HCT116 (cell line): ENCODE measurements around the gene GASK1A. TPM values are rescaled to one million over a fixed set of nuclear protein-coding genes. Genes with fewer than 3 reads are reported as not detected.

ENCODE experiments used
- ATAC-seq: fragments of 200-7000 bp; cut with Tn5 transposase; 2 replicates; pipeline ENCODE4 v1.9.1; 2020; ENCODE audit warnings: mild to moderate bottlenecking, moderate library complexity
- BruUV-seq: library from RNA; stranded (reverse); fragments of 400-500 nt; replicated peaks from 2 replicates; lab custom pipeline; 2021; lab: Mats Ljungman, UMichigan
- CTCF ChIA-PET: fragments of 300-600 bp; sonication (Branson Sonifier 250); formaldehyde crosslinking; loops from one replicate; lab custom pipeline; 2021; ENCODE audit warnings: antibody characterized with exemption; lab: Charles Lee
- POLR2A ChIA-PET: fragments of 300-600, 350-600 bp; sonication (Branson Sonifier 250); formaldehyde crosslinking; loops from one replicate; lab custom pipeline; 2021; ENCODE audit warnings: antibody characterized with exemption; lab: Charles Lee
- RAD21 ChIA-PET, 2 experiments: fragments of 300-600 bp; sonication (Branson Sonifier 250); formaldehyde crosslinking; loops; one replicate each; lab custom pipeline; 2023; ENCODE audit warnings: low total read pairs in 2 of 2; ENCODE audit not compliant: uncharacterized antibody in 2 of 2, unreplicated experiment in 2 of 2, low non-redundant PET in 1 of 2; lab: Charles Lee
- DNase-seq: peaks from one replicate; pipeline ENCODE4 v3.0.0-alpha.2; 2010; ENCODE audit warnings: low read depth, low spot score
- H2AFZ ChIP-seq: fragments of 200-600 bp; shearing (Covaris generic), sonication (generic); 2 replicates; pipeline ENCODE4 v1.6.1; 2017; ENCODE audit warnings: low read depth, mixed run types, mixed read lengths, antibody characterized with exemption, low read length; ENCODE audit not compliant: poor library complexity, severe bottlenecking
- H3K27ac ChIP-seq: 2 replicates; pipeline ENCODE4 v1.5.1; 2012; ENCODE audit warnings: low read depth, low read length
- H3K27me3 ChIP-seq: fragments of 200-600 bp; sonication (generic); 2 replicates; pipeline ENCODE4 v1.6.1; 2016; ENCODE audit warnings: mixed run types, low read length, mixed read lengths; ENCODE audit not compliant: insufficient read depth
- H3K36me3 ChIP-seq, 2 experiments: fragments of 200-500 bp in 1 of 2; fragments of 200-600 bp in 1 of 2; sonication (Bioruptor generic) in 1 of 2; sonication (generic) in 1 of 2; 2 replicates each; pipeline versions ENCODE4 v1.5.1 to v1.6.1; 2014 to 2016; ENCODE audit warnings: low read length in 2 of 2, inconsistent platforms in 1 of 2, mixed read lengths in 1 of 2, mixed run types in 1 of 2; ENCODE audit not compliant: insufficient read depth in 2 of 2, control insufficient read depth in 1 of 2
- H3K4me1 ChIP-seq, 2 experiments: fragments of 200-600 bp in 1 of 2; sonication (generic) in 1 of 2; 2 replicates each; pipeline versions ENCODE4 v1.5.1 to v1.6.1; 2012 to 2017; ENCODE audit warnings: low read length in 2 of 2, inconsistent platforms in 1 of 2, mild to moderate bottlenecking in 1 of 2, mixed read lengths in 1 of 2, mixed run types in 1 of 2, moderate library complexity in 1 of 2; ENCODE audit not compliant: insufficient read depth in 2 of 2, control insufficient read depth in 1 of 2
- H3K4me2 ChIP-seq: fragments of 200-600 bp; sonication (generic); 2 replicates; pipeline ENCODE4 v1.6.1; 2017; ENCODE audit warnings: mixed run types, low read length, mixed read lengths
- H3K4me3 ChIP-seq, 2 experiments: fragments of 200-600 bp in 1 of 2; sonication (generic) in 1 of 2; replicated peaks in 1 of 2; 2 replicates each; pipeline ENCODE4 v1.5.1; 2011 to 2016; ENCODE audit warnings: low read length in 2 of 2, control low read depth in 1 of 2, low read depth in 1 of 2, mild to moderate bottlenecking in 1 of 2, mixed read lengths in 1 of 2, mixed run types in 1 of 2
- H3K79me2 ChIP-seq: fragments of 200-600 bp; sonication (generic); 2 replicates; pipeline ENCODE4 v1.6.1; 2017; ENCODE audit warnings: mild to moderate bottlenecking, mixed run types, low read length, moderate library complexity, mixed read lengths; ENCODE audit not compliant: insufficient read depth
- H3K9ac ChIP-seq: fragments of 200-600 bp; sonication (generic); 2 replicates; pipeline ENCODE4 v1.6.1; 2016; ENCODE audit warnings: low read length, mixed read lengths
- H3K9me2 ChIP-seq: fragments of 200-600 bp; sonication (generic), shearing (Covaris generic); 2 replicates; pipeline ENCODE4 v1.6.1; 2017; ENCODE audit warnings: mixed run types, mild to moderate bottlenecking, moderate library complexity; ENCODE audit not compliant: insufficient read depth
- H3K9me3 ChIP-seq, 2 experiments: fragments of 200-500 bp in 1 of 2; fragments of 200-600 bp in 1 of 2; sonication (Bioruptor generic) in 1 of 2; sonication (generic) in 1 of 2; 2 replicates each; pipeline ENCODE4 v1.6.1; 2014 to 2017; ENCODE audit warnings: low read length in 2 of 2, mixed read lengths in 2 of 2, inconsistent platforms in 1 of 2, low read depth in 1 of 2, mild to moderate bottlenecking in 1 of 2, mixed run types in 1 of 2, moderate library complexity in 1 of 2; ENCODE audit not compliant: control insufficient read depth in 1 of 2, insufficient read depth in 1 of 2
- H4K20me1 ChIP-seq: fragments of 200-600 bp; sonication (generic), shearing (Covaris generic); 2 replicates; pipeline ENCODE4 v1.6.1; 2017; ENCODE audit warnings: mixed run types, mild to moderate bottlenecking, moderate library complexity; ENCODE audit not compliant: insufficient read depth
- ATF3 ChIP-seq: IDR thresholded peaks from 2 replicates; pipeline ENCODE4 v1.6.1; 2012
- CEBPB ChIP-seq: IDR thresholded peaks from 2 replicates; pipeline ENCODE4 v1.6.1; 2012; ENCODE audit warnings: low read depth
- EGR1 ChIP-seq: IDR thresholded peaks from 2 replicates; pipeline ENCODE4 v1.6.1; 2012; ENCODE audit warnings: low read depth
- FOSL1 ChIP-seq: IDR thresholded peaks from 2 replicates; pipeline ENCODE4 v1.6.1; 2012; ENCODE audit warnings: low read depth
- JUND ChIP-seq: IDR thresholded peaks from 2 replicates; pipeline ENCODE4 v1.6.1; 2012
- MAX ChIP-seq: IDR thresholded peaks from 2 replicates; pipeline ENCODE4 v1.6.1; 2012
- POLR2AphosphoS5 ChIP-seq: IDR thresholded peaks from 2 replicates; pipeline ENCODE4 v1.6.1; 2011; ENCODE audit warnings: mild to moderate bottlenecking, low read depth, low read length, moderate library complexity
- RAD21 ChIP-seq: IDR thresholded peaks from 2 replicates; pipeline ENCODE4 v1.6.1; 2012; ENCODE audit warnings: low read depth, mild to moderate bottlenecking
- REST ChIP-seq: IDR thresholded peaks from 2 replicates; pipeline ENCODE4 v1.6.1; 2012; ENCODE audit warnings: low read depth
- SRF ChIP-seq: IDR thresholded peaks from 2 replicates; pipeline ENCODE4 v1.6.1; 2012; ENCODE audit warnings: low read depth
- YY1 ChIP-seq: IDR thresholded peaks from 2 replicates; pipeline ENCODE4 v1.6.1; 2011; ENCODE audit warnings: low read length, low read depth, moderate library complexity, mild to moderate bottlenecking; ENCODE audit not compliant: insufficient replicate concordance; ENCODE audit errors: extremely low read depth
- ZBTB33 ChIP-seq: IDR thresholded peaks from 2 replicates; pipeline ENCODE4 v1.6.1; 2011; ENCODE audit warnings: mild to moderate bottlenecking, low read length, moderate library complexity; ENCODE audit not compliant: insufficient replicate concordance; ENCODE audit errors: extremely low read depth
- ZFX ChIP-seq: fragments of 450-650 bp; IDR thresholded peaks from 2 replicates; pipeline ENCODE4 v1.6.1; 2017
- ZNF274 ChIP-seq: fragments of 200-500 bp; sonication (Bioruptor generic); IDR thresholded peaks from 2 replicates; pipeline ENCODE4 v1.6.1; 2014; ENCODE audit warnings: mild to moderate bottlenecking, low read depth, low read length, inconsistent platforms
- intact Hi-C: fragments of 100-400 bp; cut with micrococcal nuclease; formaldehyde crosslinking; loops from 2 replicates; pipeline ENCODE4 v1.10.0; 2022
- total RNA-seq: library from RNA; stranded (reverse); gene quantifications from one replicate; pipeline ENCODE4 v1.2.1, GENCODE V29; 2021; ENCODE audit not compliant: unreplicated experiment

GASK1A gene
- total RNA-seq, 1 experiment from 2014 or later, result 1.0 TPM

GRCh38 chr3:43046583-43046982, 67.5 kb downstream of the GASK1A start:
- no peak overlapping the region for H2AFZ ChIP-seq
- no peak for DNase-seq
- no peak for ATAC-seq
- no peaks in the 10 kb centered on the region for H4K20me1 ChIP-seq
- H3K9me3 ChIP-seq, result peaks cover 5 to 14% of the 10 kb centered on the region in 2 experiments; a peak in 2 of 4 replicates
- no peak for TF ChIP-seq ZNF274
- no peak for TF ChIP-seq YY1
- TF ChIP-seq FOSL1, result no peak
- no peak for TF ChIP-seq RAD21
- TF ChIP-seq CEBPB, result no peak
- no peak for TF ChIP-seq ZFX
- TF ChIP-seq ATF3, result no peak
- no peak for TF ChIP-seq EGR1
- H3K9ac ChIP-seq, result no peak overlapping the region
- ChIA-PET POLR2A (no interaction called here), CTCF (no interaction called here), RAD21 (no interaction called here)
- H3K4me1 ChIP-seq, result no peaks in the 10 kb centered on the region
- no TSS peak for BruUV-seq
- no peaks in the 10 kb centered on the region for H3K79me2 ChIP-seq
- no peaks in the 10 kb centered on the region for H3K9me2 ChIP-seq
- no peaks in the 10 kb centered on the region for H3K36me3 ChIP-seq
- no peaks in the 10 kb centered on the region for H3K27me3 ChIP-seq
- intact Hi-C loops, result no loop called here
- no peak overlapping the region for H3K27ac ChIP-seq
- H3K4me3 ChIP-seq, result no peak overlapping the region
- no peak overlapping the region for H3K4me2 ChIP-seq

DNA sequence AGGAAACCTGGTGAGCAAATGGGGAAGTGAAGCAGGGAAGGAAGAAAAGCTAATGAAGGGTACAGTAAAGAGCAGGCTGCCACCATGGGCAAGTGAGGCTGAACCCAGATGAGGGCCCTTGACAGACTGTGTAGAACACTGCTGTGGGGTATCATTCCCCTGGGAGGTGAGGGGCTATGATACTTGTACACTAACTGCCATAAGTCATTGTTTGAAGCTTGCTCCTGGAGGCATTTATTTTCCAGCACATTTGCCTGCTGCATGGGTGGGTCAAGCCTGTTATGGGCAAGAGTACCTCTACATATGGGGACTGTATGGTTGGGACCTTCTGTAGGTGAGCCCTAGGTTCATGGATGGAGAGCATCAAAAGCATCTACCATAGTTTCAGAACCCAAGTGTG, 69.4 kb downstream of the GASK1A start:
- ChIA-PET CTCF (no interaction called here), RAD21 (no interaction called here), POLR2A (no interaction called here)
- Histone ChIP-seq H3K36me3 (no peaks in the 10 kb centered on the region), H2AFZ (no peak overlapping the region), H3K79me2 (no peaks in the 10 kb centered on the region), H3K4me1 (no peaks in the 10 kb centered on the region), H3K4me3 (no peak overlapping the region), H3K4me2 (no peak overlapping the region), H3K9me2 (no peaks in the 10 kb centered on the region), H3K27me3 (peaks cover 12% of the 10 kb centered on the region; the same call in 1 of the 2 replicates), H3K9me3 (peaks cover 5 to 14% of the 10 kb centered on the region in 2 experiments; a peak in 2 of 4 replicates), H3K9ac (no peak overlapping the region), H4K20me1 (no peaks in the 10 kb centered on the region), H3K27ac (no peak overlapping the region)
- BruUV-seq, result no TSS peak
- DNase-seq, result no peak
- intact Hi-C loops, result no loop called here
- ATAC-seq, result no peak
- TF ChIP-seq SRF (no peak), REST (no peak), RAD21 (no peak), ZBTB33 (no peak), JUND (no peak), POLR2AphosphoS5 (no peak), CEBPB (no peak), MAX (no peak)
